Jurkat, Clone E6-1 (cell line): Measurements from ENCODE around the gene VCY1B. TPM values are rescaled to one million over a fixed set of nuclear protein-coding genes. Genes with fewer than 3 reads are reported as not detected.
"Not testable (repeated sequence)": the region's sequence is repeated elsewhere in the genome, so short reads cannot be mapped to it uniquely, and the experiment has no call there.

Experiments
- DNase-seq: peaks from one replicate; pipeline ENCODE4 v3.0.0-alpha.2; 2011; ENCODE audit warnings: low read depth, low spot score
- H3K4me3 ChIP-seq: 2 replicates; pipeline ENCODE4 v1.5.1; 2011; ENCODE audit warnings: mild to moderate bottlenecking, low read length, control low read depth, moderate library complexity
- polyA plus RNA-seq: library from polyadenylated mRNA; unstranded; fragments of >200 nt; gene quantifications from one replicate; pipeline ENCODE4 v1.2.1, GENCODE V29; 2012; ENCODE audit warnings: missing spikeins; ENCODE audit not compliant: insufficient read length, insufficient read depth

VCY1B gene
- not detected for polyA plus RNA-seq

DNA sequence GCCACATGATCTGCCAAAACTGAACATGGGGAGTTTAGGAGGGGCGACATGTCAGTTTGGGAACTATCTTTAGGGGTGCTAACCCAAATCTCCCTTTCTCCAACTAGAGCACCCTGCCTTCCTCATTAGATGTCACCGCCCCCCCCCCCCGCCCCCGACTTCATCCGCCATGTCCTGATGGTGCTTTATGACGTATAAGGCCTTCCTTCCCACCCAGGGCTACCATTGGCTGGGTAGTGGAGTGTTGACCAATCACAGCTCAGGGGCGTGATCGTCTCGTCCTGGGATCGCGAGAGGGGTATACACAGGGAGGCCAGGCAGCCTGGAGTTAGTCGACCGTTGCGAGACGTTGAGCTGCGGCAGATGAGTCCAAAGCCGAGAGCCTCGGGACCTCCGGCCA is at the start of gene VCY1B:
VCY1B (plus strand) TSS at position 301 of the 400 bp plus-strand sequence; CDS start at position 364, 63 bp downstream.
- H3K4me3 ChIP-seq, result not testable (repeated sequence)

GRCh38 chrY:14011916-14012315 is 44.1 kb upstream of the VCY1B start:
- H3K4me3 ChIP-seq, DNase-seq: not testable (repeated sequence)

More for the DNA sequence above, at the start of gene VCY1B:
- DNase-seq, result not testable (repeated sequence)

GRCh38 chrY:14030395-14030794 is 25.6 kb upstream of the VCY1B start:
- not testable (repeated sequence) for H3K4me3 ChIP-seq, DNase-seq

- no peak for DNase-seq
- no peak overlapping the region for H3K4me3 ChIP-seq
These were observed 29.9 kb downstream of the VCY1B start for GRCh38 chrY:14085877-14086276.
